DOHH2 (cell line): Measurements from ENCODE around the gene PRDM11.

ENCODE experiments used
- H3F3A ChIP-seq: fragments of 200-600 bp; sonication (generic), shearing (Covaris generic); 2 replicates; pipeline ENCODE4 v1.6.0; 2016; ENCODE audit warnings: antibody characterized with exemption, mild to moderate bottlenecking; ENCODE audit not compliant: control insufficient read depth, insufficient read depth
- H3K27ac ChIP-seq: fragments of 200-600 bp; sonication (generic); 2 replicates; pipeline ENCODE4 v1.5.1; 2014; ENCODE audit warnings: low read depth, mild to moderate bottlenecking, low read length, moderate library complexity
- H3K27me3 ChIP-seq: fragments of 200-600 bp; sonication (generic); 2 replicates; pipeline ENCODE4 v1.6.1; 2014; ENCODE audit warnings: mild to moderate bottlenecking, low read length, mixed read lengths; ENCODE audit not compliant: control insufficient read depth
- H3K36me3 ChIP-seq: fragments of 200-600 bp; sonication (generic); 2 replicates; pipeline ENCODE4 v1.6.1; 2014; ENCODE audit warnings: mild to moderate bottlenecking, low read length, moderate library complexity, mixed read lengths; ENCODE audit not compliant: control insufficient read depth
- H3K4me1 ChIP-seq: fragments of 200-600 bp; sonication (generic); 2 replicates; pipeline ENCODE4 v1.6.1; 2014; ENCODE audit warnings: mild to moderate bottlenecking, low read length, mixed read lengths; ENCODE audit not compliant: control insufficient read depth
- H3K4me2 ChIP-seq: fragments of 200-600 bp; sonication (generic); 2 replicates; pipeline ENCODE4 v1.6.0; 2014; ENCODE audit warnings: mild to moderate bottlenecking, low read length, moderate library complexity
- H3K4me3 ChIP-seq: fragments of 200-600 bp; sonication (generic); 2 replicates; pipeline ENCODE4 v1.5.1; 2014; ENCODE audit warnings: mild to moderate bottlenecking, low read length, mixed read lengths
- H3K79me2 ChIP-seq: fragments of 200-600 bp; sonication (generic); 2 replicates; pipeline ENCODE4 v1.6.1; 2014; ENCODE audit warnings: mild to moderate bottlenecking, low read length, mixed read lengths; ENCODE audit not compliant: control insufficient read depth
- H3K9me2 ChIP-seq: fragments of 200-600 bp; sonication (generic); replicated peaks from 2 replicates; pipeline ENCODE4 v1.6.1; 2014; ENCODE audit warnings: mild to moderate bottlenecking, low read length, mixed read lengths; ENCODE audit not compliant: control insufficient read depth
- H3K9me3 ChIP-seq: fragments of 200-600 bp; sonication (generic); 2 replicates; pipeline ENCODE4 v1.6.1; 2014; ENCODE audit warnings: antibody characterized with exemption, low read length, mixed read lengths; ENCODE audit not compliant: control insufficient read depth, insufficient read depth
- H4K20me1 ChIP-seq: fragments of 200-600 bp; sonication (generic); 2 replicates; pipeline ENCODE4 v1.6.0; 2014; ENCODE audit warnings: low read depth, mild to moderate bottlenecking, antibody characterized with exemption, low read length, moderate library complexity; ENCODE audit not compliant: control insufficient read depth, insufficient read depth
- EZH2phosphoT487 ChIP-seq: fragments of 200-600 bp; sonication (generic); IDR thresholded peaks from 2 replicates; pipeline ENCODE4 v1.6.1; 2017; ENCODE audit warnings: borderline replicate concordance, mild to moderate bottlenecking, antibody characterized with exemption, low read length, moderate library complexity, mixed read lengths
- TF ChIP-seq, protein P1 (sequence below): fragments of 200-600 bp; sonication (generic); IDR thresholded peaks from one replicate; pipeline ENCODE4 v1.5.1; 2014; ENCODE audit warnings: antibody characterized with exemption, mild to moderate bottlenecking, low read depth, low read length; ENCODE audit not compliant: poor library complexity, severe bottlenecking

The PRDM11 gene

DNA sequence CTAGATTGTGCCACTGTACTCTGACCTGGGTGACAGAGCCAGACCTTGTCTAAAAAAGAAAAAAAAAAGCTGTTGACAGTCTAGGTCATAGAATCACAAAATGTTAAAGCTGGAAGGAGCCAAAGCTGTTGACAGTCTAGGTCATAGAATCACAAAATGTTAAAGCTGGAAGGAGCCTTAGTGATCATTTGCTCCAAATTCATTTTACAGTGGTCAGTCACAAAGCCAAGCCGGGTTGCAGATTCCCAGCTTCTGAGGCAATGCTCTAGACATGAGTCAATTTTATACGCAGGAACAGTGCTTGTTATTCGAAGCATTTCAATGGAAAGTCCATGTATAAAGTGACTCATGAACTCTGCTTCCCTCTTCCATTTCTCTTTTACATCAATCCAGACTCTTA lies 92.3 kb downstream of the PRDM11 start:
- TF ChIP-seq, protein P1, sequence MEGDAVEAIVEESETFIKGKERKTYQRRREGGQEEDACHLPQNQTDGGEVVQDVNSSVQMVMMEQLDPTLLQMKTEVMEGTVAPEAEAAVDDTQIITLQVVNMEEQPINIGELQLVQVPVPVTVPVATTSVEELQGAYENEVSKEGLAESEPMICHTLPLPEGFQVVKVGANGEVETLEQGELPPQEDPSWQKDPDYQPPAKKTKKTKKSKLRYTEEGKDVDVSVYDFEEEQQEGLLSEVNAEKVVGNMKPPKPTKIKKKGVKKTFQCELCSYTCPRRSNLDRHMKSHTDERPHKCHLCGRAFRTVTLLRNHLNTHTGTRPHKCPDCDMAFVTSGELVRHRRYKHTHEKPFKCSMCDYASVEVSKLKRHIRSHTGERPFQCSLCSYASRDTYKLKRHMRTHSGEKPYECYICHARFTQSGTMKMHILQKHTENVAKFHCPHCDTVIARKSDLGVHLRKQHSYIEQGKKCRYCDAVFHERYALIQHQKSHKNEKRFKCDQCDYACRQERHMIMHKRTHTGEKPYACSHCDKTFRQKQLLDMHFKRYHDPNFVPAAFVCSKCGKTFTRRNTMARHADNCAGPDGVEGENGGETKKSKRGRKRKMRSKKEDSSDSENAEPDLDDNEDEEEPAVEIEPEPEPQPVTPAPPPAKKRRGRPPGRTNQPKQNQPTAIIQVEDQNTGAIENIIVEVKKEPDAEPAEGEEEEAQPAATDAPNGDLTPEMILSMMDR = no peak
- TF ChIP-seq EZH2phosphoT487 = no peak
- Histone ChIP-seq H3K27me3 (peaks cover 10% of the 10 kb centered on the region), H3K9me3 (no peaks in the 10 kb centered on the region), H3K79me2 (no peaks in the 10 kb centered on the region), H3K9me2 (no peaks in the 10 kb centered on the region), H3K27ac (no peak overlapping the region), H4K20me1 (no peaks in the 10 kb centered on the region), H3K36me3 (no peaks in the 10 kb centered on the region), H3K4me3 (no peak overlapping the region), H3K4me2 (no peak overlapping the region), H3K4me1 (no peaks in the 10 kb centered on the region), H3F3A (no peaks in the 10 kb centered on the region)

DNA sequence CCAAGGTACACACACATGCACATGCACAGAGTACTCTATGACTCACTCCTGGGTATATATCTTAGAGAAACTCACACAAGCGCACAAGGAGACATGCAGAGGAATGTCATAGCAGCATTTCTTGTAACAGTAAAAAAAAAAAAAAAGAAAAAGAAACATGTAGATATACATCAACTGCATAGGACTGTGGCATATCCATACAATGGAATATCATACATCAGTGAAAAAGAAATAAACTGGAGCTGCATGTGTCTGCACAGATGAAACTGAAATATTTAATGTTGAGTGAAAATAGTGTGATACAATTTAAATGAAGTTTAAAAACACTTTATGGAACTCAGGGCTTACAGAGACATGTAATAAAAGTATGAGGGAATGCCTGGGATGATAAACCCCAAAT lies 93.3 kb downstream of the PRDM11 start:
- H3K27me3 ChIP-seq = peaks cover 10% of the 10 kb centered on the region
- H3F3A ChIP-seq = no peaks in the 10 kb centered on the region
- H3K36me3 ChIP-seq = no peaks in the 10 kb centered on the region
- H3K27ac ChIP-seq = no peak overlapping the region
- no peaks in the 10 kb centered on the region for H3K9me3 ChIP-seq
- H3K4me3 ChIP-seq = no peak overlapping the region
- no peaks in the 10 kb centered on the region for H3K4me1 ChIP-seq
- no peak overlapping the region for H3K4me2 ChIP-seq
- no peaks in the 10 kb centered on the region for H3K79me2 ChIP-seq
- no peaks in the 10 kb centered on the region for H4K20me1 ChIP-seq
- H3K9me2 ChIP-seq = no peaks in the 10 kb centered on the region
- TF ChIP-seq, protein P1 = no peak
- TF ChIP-seq EZH2phosphoT487 = no peak

DNA sequence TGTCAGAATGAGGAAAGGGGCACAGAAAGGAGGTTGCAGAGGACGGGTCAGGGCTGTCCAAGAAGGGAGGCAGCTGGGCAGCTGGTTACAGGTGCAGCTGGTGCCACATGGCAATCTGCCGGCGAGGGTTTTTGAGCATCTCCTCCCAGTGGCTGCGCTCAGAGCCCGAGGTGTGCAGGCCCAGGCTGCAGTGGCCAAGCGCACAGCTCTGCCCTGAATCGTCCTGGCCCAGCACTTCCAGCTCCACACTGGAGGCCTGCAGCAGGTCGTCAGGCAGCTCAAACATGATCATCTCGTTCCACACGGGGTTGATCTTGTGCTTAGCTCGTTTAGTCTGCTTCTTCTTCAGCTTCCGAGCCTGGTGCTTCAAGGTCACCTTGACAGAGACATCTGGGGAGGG lies 97.5 kb downstream of the PRDM11 start:
- no peak for TF ChIP-seq EZH2phosphoT487
- TF ChIP-seq, protein P1 = no peak
- Histone ChIP-seq H3K9me3 (no peaks in the 10 kb centered on the region), H3K4me1 (peaks cover 9% of the 10 kb centered on the region), H3K27me3 (peaks cover 13% of the 10 kb centered on the region), H4K20me1 (no peaks in the 10 kb centered on the region), H3K4me2 (no peak overlapping the region), H3K9me2 (no peaks in the 10 kb centered on the region), H3K4me3 (no peak overlapping the region), H3F3A (no peaks in the 10 kb centered on the region), H3K27ac (no peak overlapping the region), H3K79me2 (no peaks in the 10 kb centered on the region), H3K36me3 (no peaks in the 10 kb centered on the region)
